Measurements from ENCODE around the gene TBC1D16.

GRCh38 chr17:79952265-79952877, 83.3 kb downstream of the TBC1D16 start:
- no peak for TF ChIP-seq EZH2 (IDR thresholded peaks at IDR 0.05; ENCODE audit: borderline replicate concordance, insufficient read depth, low read depth, low read length, poor library complexity, severe bottlenecking)
- no peak for TF ChIP-seq CTCF (IDR thresholded peaks at IDR 0.05)

Measured in B cell (primary cell).